HG03060 (cell line): ENCODE results near the gene FAM83G.
"Not testable (repeated sequence)": the region's sequence is repeated elsewhere in the genome, so short reads cannot be mapped to it uniquely, and the experiment has no call there.

Experiments
- ATAC-seq: cut with Tn5 transposase; IDR thresholded peaks from one replicate; pipeline ENCODE4 v1.9.1; 2021; ENCODE audit warnings: low read depth, moderate number of reproducible peaks; ENCODE audit not compliant: unreplicated experiment

The FAM83G gene

GRCh38 chr17:19024101-19025078, 19.8 kb upstream of the FAM83G start:
- ATAC-seq, result no peak

GRCh38 chr17:19023209-19023999, 18.8 kb upstream of the FAM83G start:
- no peak for ATAC-seq

- no peak for ATAC-seq
Measured at GRCh38 chr17:19022747-19023146, 18.2 kb upstream of the FAM83G start.

- ATAC-seq, result no peak
Measured at GRCh38 chr17:19022128-19022527, 17.6 kb upstream of the FAM83G start.

GRCh38 chr17:19021622-19022083, 17.1 kb upstream of the FAM83G start:
- ATAC-seq, result no peak

GRCh38 chr17:19021011-19021621, 16.6 kb upstream of the FAM83G start:
- ATAC-seq, result not testable (repeated sequence)

- no peak for ATAC-seq
Measured at GRCh38 chr17:19020016-19020415, 15.5 kb upstream of the FAM83G start.

GRCh38 chr17:19019041-19019941, 14.7 kb upstream of the FAM83G start:
- no peak for ATAC-seq

- ATAC-seq, result no peak
Measured at GRCh38 chr17:19018600-19018950, 14.0 kb upstream of the FAM83G start.

GRCh38 chr17:19017804-19018599, 13.4 kb upstream of the FAM83G start:
- ATAC-seq, result no peak

GRCh38 chr17:19017401-19017800, 12.8 kb upstream of the FAM83G start:
- no peak for ATAC-seq

GRCh38 chr17:19016881-19017280, 12.3 kb upstream of the FAM83G start:
- no peak for ATAC-seq

GRCh38 chr17:19016297-19016696, 11.7 kb upstream of the FAM83G start:
- no peak for ATAC-seq

- ATAC-seq, result no peak
Measured at GRCh38 chr17:19015428-19015827, 10.9 kb upstream of the FAM83G start.

- no peak for ATAC-seq
Measured at GRCh38 chr17:19014628-19015215, 10.2 kb upstream of the FAM83G start.

GRCh38 chr17:19013806-19014627, 9.5 kb upstream of the FAM83G start:
- no peak for ATAC-seq

GRCh38 chr17:19013226-19013625, 8.7 kb upstream of the FAM83G start:
- no peak for ATAC-seq
